Liver (tissue), 9 donors: ENCODE results near the gene DCPS. TPM values are rescaled to one million over a fixed set of nuclear protein-coding genes. Genes with fewer than 3 reads are reported as not detected.
A peak's percentile ranks its signal among the peaks of the same experiment; 100 is the strongest.

ENCODE experiments used
- DNase-seq: peaks from one replicate; pipeline ENCODE4 v3.0.0-alpha.2; 2017; ENCODE audit warnings: low spot score
- H3K27ac ChIP-seq, 2 donors: one replicate each; pipeline ENCODE4 v1.7.0; 2013; ENCODE audit warnings: inconsistent platforms in 2 of 2, low read length in 2 of 2, control low read depth in 1 of 2, low read depth in 1 of 2, mild to moderate bottlenecking in 1 of 2
- H3K27me3 ChIP-seq, 4 donors: one replicate each; pipeline versions ENCODE4 v1.6.1 to v1.7.0; 2013; ENCODE audit warnings: low read length in 3 of 4, inconsistent platforms in 1 of 4, mild to moderate bottlenecking in 1 of 4, moderate library complexity in 1 of 4; ENCODE audit not compliant: control insufficient read depth in 4 of 4, insufficient read depth in 4 of 4
- H3K36me3 ChIP-seq, 4 donors: one replicate each; pipeline versions ENCODE4 v1.6.1 to v1.7.0; 2013; ENCODE audit warnings: low read length in 3 of 4, mild to moderate bottlenecking in 3 of 4, low read depth in 1 of 4, moderate library complexity in 1 of 4; ENCODE audit not compliant: control insufficient read depth in 4 of 4, insufficient read depth in 3 of 4
- H3K4me1 ChIP-seq, 4 donors: one replicate each; pipeline versions ENCODE4 v1.6.1 to v1.7.0; 2013; ENCODE audit warnings: low read length in 3 of 4, mild to moderate bottlenecking in 3 of 4, moderate library complexity in 1 of 4; ENCODE audit not compliant: control insufficient read depth in 4 of 4, insufficient read depth in 4 of 4
- H3K4me3 ChIP-seq, 3 donors: one replicate each; pipeline versions ENCODE4 v1.6.1 to v1.7.0; 2013; ENCODE audit warnings: low read length in 3 of 3, control low read depth in 1 of 3, low read depth in 1 of 3, mild to moderate bottlenecking in 1 of 3
- H3K9ac ChIP-seq, 2 donors: one replicate each; pipeline ENCODE4 v1.7.0; 2013; ENCODE audit warnings: low read length in 2 of 2, mild to moderate bottlenecking in 2 of 2, moderate library complexity in 2 of 2, control low read depth in 1 of 2, low read depth in 1 of 2
- H3K9me3 ChIP-seq, 4 donors: one replicate each; pipeline versions ENCODE4 v1.6.1 to v1.7.0; 2013; ENCODE audit warnings: low read length in 3 of 4; ENCODE audit not compliant: control insufficient read depth in 4 of 4
- EGR1 ChIP-seq, 2 donors: IDR thresholded peaks; 2 replicates each; pipeline ENCODE4 v1.6.1; 2016 to 2018; ENCODE audit warnings: antibody characterized with exemption in 2 of 2, low read depth in 2 of 2
- FOXA1 ChIP-seq: IDR thresholded peaks from 2 replicates; pipeline ENCODE4 v1.6.1; 2016; ENCODE audit warnings: antibody characterized with exemption
- FOXA2 ChIP-seq: IDR thresholded peaks from 2 replicates; pipeline ENCODE4 v1.6.1; 2016; ENCODE audit warnings: antibody characterized with exemption
- GABPA ChIP-seq, 2 donors: IDR thresholded peaks in 1 of 2; conservative IDR thresholded peaks in 1 of 2; 2 replicates each; pipeline ENCODE4 v1.6.1; 2016; ENCODE audit warnings: antibody characterized with exemption in 2 of 2, mild to moderate bottlenecking in 1 of 2, moderate library complexity in 1 of 2
- HNF4A ChIP-seq, 2 donors: conservative IDR thresholded peaks; 2 replicates each; pipeline ENCODE4 v1.6.1; 2016; ENCODE audit warnings: antibody characterized with exemption in 2 of 2, mild to moderate bottlenecking in 2 of 2
- JUND ChIP-seq, 2 donors: IDR thresholded peaks; 2 replicates each; pipeline ENCODE4 v1.6.1; 2016; ENCODE audit warnings: antibody characterized with exemption in 2 of 2
- NR2F2 ChIP-seq: IDR thresholded peaks from 2 replicates; pipeline ENCODE4 v1.6.1; 2016; ENCODE audit warnings: antibody characterized with exemption
- RAD21 ChIP-seq, 2 donors: IDR thresholded peaks; 2 replicates each; pipeline ENCODE4 v1.6.1; 2016; ENCODE audit warnings: antibody characterized with exemption in 2 of 2, mild to moderate bottlenecking in 2 of 2
- RXRA ChIP-seq, 2 donors: IDR thresholded peaks; 2 replicates each; pipeline ENCODE4 v1.6.1; 2017 to 2018; ENCODE audit warnings: antibody characterized with exemption in 2 of 2, mild to moderate bottlenecking in 1 of 2
- SP1 ChIP-seq: IDR thresholded peaks from 2 replicates; pipeline ENCODE4 v1.6.1; 2018; ENCODE audit warnings: antibody characterized with exemption, mild to moderate bottlenecking
- TAF1 ChIP-seq: conservative IDR thresholded peaks from 2 replicates; pipeline ENCODE4 v1.6.1; 2016; ENCODE audit warnings: antibody characterized with exemption, mild to moderate bottlenecking
- YY1 ChIP-seq: IDR thresholded peaks from 2 replicates; pipeline ENCODE4 v1.6.1; 2016; ENCODE audit warnings: antibody characterized with exemption, mild to moderate bottlenecking
- WGBS: extraction: QIAGEN DNeasy Blood & Tissue Kit; methylation state at CpG from one replicate; pipeline ENCODE4 v1.1.7; 2013; 5-methylcytosine and 5-hydroxymethylcytosine counted together
- polyA plus RNA-seq, 2 donors: library from polyadenylated mRNA; stranded (reverse) in 1 of 2; unstranded in 1 of 2; fragments of 200-250 nt in 1 of 2; fragments of >200 nt in 1 of 2; fragmentation: Nextera tagmentation in 1 of 2; extraction: Ambion mirVana in 1 of 2; gene quantifications; one replicate each; pipeline versions ENCODE4 v1.2.1 to v1.2.3, GENCODE V29; 2013 to 2015
- total RNA-seq, 2 donors: library from RNA; depleted of rRNA; stranded (reverse); fragments of >200 nt; gene quantifications; one replicate each; pipeline ENCODE4 v1.2.3, GENCODE V29; 2014
- TF ChIP-seq, protein P1 (sequence below): IDR thresholded peaks from 2 replicates; pipeline ENCODE4 v1.6.1; 2016; ENCODE audit warnings: antibody characterized with exemption
- donor health status: healthy.
- donor health status: healthy.
- donor health status: healthy.
- donor health status: healthy.
- donor health status: healthy.

The DCPS gene
- total and polyA plus RNA-seq, 4 donors, result 5.6 to 61.0 (median 19.0) TPM

GRCh38 chr11:126344141-126345080 is 40.6 kb downstream of the DCPS start:
- peaks cover 10 to 61% (median 32%) of the 10 kb centered on the region in 4 donors for H3K36me3 ChIP-seq
- H3K27me3 ChIP-seq, result no peaks in the 10 kb centered on the region
- 93% methylated on average over 11 of the region's 11 CpGs for WGBS
- H3K4me1 ChIP-seq, result peaks cover 0 to 2% (median 0%) of the 10 kb centered on the region in 4 donors
- no peak for DNase-seq
- no peaks in the 10 kb centered on the region for H3K9me3 ChIP-seq
- H3K27ac ChIP-seq, result peak overlapping the region in 1 of 2 donors; percentile 8
- no peak overlapping the region for H3K4me3 ChIP-seq
- TF ChIP-seq EGR1 (IDR thresholded peaks at IDR 0.05; ENCODE audit: low read depth in 2 of 2) (no peak), YY1 (no peak)
- H3K9ac ChIP-seq, result no peak overlapping the region

DNA sequence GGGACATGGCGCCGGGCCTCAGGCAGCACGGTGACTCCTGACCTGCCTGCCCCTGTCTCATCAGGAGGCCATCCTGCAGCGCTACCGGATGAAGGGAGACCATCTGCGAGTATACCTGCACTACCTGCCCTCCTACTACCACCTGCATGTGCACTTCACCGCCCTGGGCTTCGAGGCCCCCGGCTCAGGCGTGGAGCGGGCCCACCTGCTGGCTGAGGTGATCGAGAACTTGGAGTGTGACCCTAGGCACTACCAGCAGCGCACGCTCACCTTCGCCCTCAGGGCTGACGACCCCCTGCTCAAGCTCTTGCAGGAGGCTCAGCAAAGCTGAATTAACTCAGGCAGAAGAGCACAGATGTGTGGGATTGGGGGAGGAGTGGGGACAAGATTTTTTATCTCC is 41.4 kb downstream of the DCPS start:
- H3K4me3 ChIP-seq, result no peak overlapping the region
- H3K27ac ChIP-seq, result peak overlapping the region; percentile 75 to 82
- TF ChIP-seq, protein P1, sequence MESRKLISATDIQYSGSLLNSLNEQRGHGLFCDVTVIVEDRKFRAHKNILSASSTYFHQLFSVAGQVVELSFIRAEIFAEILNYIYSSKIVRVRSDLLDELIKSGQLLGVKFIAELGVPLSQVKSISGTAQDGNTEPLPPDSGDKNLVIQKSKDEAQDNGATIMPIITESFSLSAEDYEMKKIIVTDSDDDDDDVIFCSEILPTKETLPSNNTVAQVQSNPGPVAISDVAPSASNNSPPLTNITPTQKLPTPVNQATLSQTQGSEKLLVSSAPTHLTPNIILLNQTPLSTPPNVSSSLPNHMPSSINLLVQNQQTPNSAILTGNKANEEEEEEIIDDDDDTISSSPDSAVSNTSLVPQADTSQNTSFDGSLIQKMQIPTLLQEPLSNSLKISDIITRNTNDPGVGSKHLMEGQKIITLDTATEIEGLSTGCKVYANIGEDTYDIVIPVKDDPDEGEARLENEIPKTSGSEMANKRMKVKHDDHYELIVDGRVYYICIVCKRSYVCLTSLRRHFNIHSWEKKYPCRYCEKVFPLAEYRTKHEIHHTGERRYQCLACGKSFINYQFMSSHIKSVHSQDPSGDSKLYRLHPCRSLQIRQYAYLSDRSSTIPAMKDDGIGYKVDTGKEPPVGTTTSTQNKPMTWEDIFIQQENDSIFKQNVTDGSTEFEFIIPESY, result no peak
- no peak for TF ChIP-seq TAF1
- no peak for TF ChIP-seq FOXA1
- no peak for TF ChIP-seq EGR1 (IDR thresholded peaks at IDR 0.05; ENCODE audit: low read depth in 2 of 2)
- TF ChIP-seq GABPA (IDR thresholded peaks at IDR 0.05 in 1 of 2, conservative IDR thresholded peaks at IDR 0.05 in 1 of 2), result no peak
- no peak for TF ChIP-seq RXRA (IDR thresholded peaks at IDR 0.05)
- TF ChIP-seq FOXA2, result no peak
- no peak for TF ChIP-seq JUND (IDR thresholded peaks at IDR 0.05)
- no peaks in the 10 kb centered on the region for H3K9me3 ChIP-seq
- DNase-seq, result no peak
- H3K4me1 ChIP-seq, result peaks cover 0 to 2% (median 0%) of the 10 kb centered on the region in 4 donors
- no peak overlapping the region for H3K9ac ChIP-seq
- H3K27me3 ChIP-seq, result no peaks in the 10 kb centered on the region
- peaks cover 10 to 57% (median 30%) of the 10 kb centered on the region in 4 donors for H3K36me3 ChIP-seq
- WGBS, result 96% methylated on average over 16 of the region's 16 CpGs

DNA sequence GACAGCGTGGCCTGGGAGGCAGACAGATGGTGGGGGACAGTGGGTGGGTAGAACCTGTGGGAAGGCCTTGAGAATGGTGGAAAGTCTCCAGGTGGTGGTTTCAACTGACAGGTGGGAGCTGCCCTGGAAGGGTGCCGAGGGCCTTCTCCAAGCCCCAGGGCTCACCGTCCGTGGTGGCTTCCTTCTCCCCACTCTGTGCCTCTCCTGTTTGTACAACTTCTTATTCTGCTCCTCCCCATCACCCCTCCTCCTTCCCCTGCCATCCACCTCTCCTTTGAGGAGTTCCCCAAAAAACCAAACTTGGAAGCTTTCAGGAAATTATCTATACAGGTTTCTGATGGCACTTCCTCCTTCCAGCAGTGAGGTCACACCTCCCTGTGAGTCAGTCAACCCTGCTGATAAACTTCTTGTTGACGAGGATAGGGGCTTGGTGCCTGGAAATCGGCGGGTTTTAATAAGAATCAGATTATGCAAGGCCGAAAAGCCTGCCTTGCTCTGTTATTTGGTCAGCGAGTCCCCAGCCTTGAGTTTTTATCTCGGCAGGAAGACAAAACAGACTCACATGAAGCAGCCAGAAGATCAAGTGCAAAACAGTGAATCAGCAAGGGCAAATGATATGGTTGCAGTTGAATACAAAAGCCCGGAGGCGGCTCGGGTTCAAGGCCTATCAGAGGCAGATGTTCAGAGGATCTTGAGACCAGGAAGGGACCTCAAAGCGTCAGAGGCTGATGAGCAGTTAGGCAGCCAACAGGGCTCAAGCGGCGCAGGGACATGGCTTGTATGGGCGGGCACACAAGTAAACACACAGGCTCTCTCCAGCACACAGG is 42.1 kb downstream of the DCPS start:
- peak overlapping the region; percentile 75 to 82 for H3K27ac ChIP-seq
- peak in 1 of 2 donors; percentile 33 for TF ChIP-seq JUND (IDR thresholded peaks at IDR 0.05)
- peak; percentile 29 for TF ChIP-seq SP1
- peak in 1 of 2 donors; percentile 26 for TF ChIP-seq RAD21 (IDR thresholded peaks at IDR 0.05)
- no peak for TF ChIP-seq YY1
- no peak for TF ChIP-seq FOXA2
- no peak for TF ChIP-seq HNF4A (conservative IDR thresholded peaks at IDR 0.05)
- peak; percentile 84 for TF ChIP-seq NR2F2
- TF ChIP-seq RXRA (IDR thresholded peaks at IDR 0.05), result no peak
- H3K9me3 ChIP-seq, result no peaks in the 10 kb centered on the region
- 75% methylated on average over 17 of the region's 17 CpGs for WGBS
- H3K36me3 ChIP-seq, result peaks cover 10 to 51% (median 30%) of the 10 kb centered on the region in 4 donors
- H3K4me1 ChIP-seq, result peaks cover 0 to 2% (median 0%) of the 10 kb centered on the region in 4 donors
- no peak for DNase-seq
- peak overlapping the region in 1 of 2 donors; percentile 27 for H3K9ac ChIP-seq
- H3K4me3 ChIP-seq, result no peak overlapping the region
- H3K27me3 ChIP-seq, result no peaks in the 10 kb centered on the region
